Measurements from ENCODE around the gene YRDC.

Gene YRDC, protein sequence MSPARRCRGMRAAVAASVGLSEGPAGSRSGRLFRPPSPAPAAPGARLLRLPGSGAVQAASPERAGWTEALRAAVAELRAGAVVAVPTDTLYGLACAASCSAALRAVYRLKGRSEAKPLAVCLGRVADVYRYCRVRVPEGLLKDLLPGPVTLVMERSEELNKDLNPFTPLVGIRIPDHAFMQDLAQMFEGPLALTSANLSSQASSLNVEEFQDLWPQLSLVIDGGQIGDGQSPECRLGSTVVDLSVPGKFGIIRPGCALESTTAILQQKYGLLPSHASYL

DNA sequence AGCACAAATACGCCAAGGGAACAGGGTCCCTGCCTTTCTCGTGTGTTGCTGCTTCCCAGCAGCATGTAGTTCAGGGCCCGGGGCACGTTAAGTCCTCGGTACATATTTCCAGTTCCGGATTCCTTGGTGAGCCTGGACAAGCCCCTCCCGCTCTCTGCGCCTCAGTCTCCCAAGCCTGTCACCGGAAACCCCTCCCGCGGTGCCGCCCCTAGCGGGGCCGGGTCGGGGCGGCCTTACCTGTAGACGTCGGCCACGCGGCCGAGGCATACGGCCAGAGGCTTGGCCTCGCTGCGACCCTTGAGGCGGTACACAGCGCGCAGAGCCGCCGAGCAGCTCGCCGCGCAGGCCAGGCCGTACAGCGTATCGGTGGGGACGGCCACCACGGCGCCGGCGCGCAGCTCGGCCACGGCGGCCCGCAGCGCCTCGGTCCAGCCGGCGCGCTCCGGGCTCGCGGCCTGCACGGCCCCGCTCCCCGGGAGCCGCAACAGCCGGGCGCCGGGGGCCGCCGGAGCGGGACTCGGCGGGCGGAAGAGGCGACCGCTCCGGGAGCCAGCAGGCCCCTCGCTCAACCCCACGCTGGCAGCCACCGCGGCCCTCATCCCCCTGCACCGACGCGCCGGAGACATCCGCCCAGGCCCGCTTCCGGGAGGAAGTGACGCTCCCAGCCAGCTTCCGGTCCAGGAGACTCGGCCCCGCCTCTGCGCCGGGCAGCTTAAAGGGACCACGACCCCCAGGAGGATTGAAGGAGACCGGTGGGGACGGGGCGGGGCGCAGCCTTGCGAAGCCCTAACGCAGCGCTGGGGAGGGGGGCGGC, at the start of gene YRDC, which contains the start of gene C1orf122:
Gene YRDC, minus strand, starts transcription at position 654 of the 814 bp plus-strand sequence. Its CDS starts 28 bp downstream, at position 626.
Gene C1orf122, plus strand, starts transcription at position 236 of the 814 bp plus-strand sequence. CDS start 615 bp downstream, outside the sequence.
- DNase-seq (ENCODE audit: insufficient read length, low spot score): peak; percentile 100
- FAIRE-seq: peak; percentile 85

DNA sequence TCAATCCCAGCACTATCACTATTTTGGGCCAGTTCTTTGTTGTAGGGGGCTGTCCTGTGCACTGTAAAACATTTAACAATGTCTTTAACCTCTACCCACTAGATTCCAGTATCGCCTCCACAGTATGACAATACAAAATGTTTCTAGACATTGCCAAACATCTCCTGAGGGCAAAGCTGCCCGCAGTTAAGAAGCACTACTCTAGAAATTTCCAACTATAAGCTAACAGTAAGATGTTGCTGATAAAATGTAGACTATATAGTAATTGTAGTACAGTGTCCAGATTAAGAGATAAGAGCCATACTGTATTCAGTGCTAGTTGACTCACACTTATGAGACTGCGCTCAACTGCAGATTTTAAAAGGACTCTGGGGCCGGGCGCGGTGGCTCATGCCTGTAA, 46.4 kb upstream of the YRDC start:
- DNase-seq (ENCODE audit: insufficient read length, low spot score) (no peak), FAIRE-seq (no peak)

DNA sequence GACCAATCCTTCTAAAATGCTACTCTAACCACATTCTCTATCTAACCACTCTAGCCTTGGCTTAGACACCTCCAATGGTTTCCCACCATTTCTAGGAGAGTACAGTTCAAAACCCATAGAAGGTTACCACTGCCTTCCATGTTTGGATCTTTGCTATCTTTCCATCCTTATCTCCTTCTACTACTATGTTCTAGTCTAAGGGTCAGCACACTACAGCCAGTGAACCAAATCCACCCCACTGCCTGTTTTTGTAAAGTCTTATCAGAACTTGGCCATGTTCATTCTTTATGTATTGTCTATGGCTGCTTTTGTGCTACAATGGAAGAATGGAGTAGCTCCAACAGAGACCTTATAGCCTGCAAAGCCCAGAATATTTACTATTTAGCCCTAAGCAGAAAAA, 45.1 kb upstream of the YRDC start:
- DNase-seq (ENCODE audit: insufficient read length, low spot score) (no peak), FAIRE-seq (no peak)

DNA sequence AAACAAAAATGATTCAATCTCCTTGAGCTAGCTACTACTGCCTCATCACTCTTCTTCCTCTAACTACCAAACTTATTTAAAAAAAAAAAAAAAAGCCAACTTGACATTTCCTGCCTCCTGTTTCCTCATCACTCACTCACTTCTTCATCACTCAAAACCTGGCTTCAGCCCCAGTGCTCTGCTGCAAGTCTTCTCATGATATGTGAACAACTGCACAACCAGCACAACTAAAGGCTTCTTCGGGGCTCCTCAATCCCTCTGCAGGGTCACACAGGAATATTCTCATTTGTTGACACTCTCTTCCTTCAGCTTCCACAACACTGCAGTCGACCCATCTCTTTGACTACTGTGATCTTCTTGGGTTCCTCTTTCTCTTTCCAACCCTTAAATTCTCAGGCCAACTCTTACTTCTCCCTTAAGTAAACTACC, 43.8 kb upstream of the YRDC start:
- FAIRE-seq: no peak
- DNase-seq (ENCODE audit: insufficient read length, low spot score): no peak

DNA sequence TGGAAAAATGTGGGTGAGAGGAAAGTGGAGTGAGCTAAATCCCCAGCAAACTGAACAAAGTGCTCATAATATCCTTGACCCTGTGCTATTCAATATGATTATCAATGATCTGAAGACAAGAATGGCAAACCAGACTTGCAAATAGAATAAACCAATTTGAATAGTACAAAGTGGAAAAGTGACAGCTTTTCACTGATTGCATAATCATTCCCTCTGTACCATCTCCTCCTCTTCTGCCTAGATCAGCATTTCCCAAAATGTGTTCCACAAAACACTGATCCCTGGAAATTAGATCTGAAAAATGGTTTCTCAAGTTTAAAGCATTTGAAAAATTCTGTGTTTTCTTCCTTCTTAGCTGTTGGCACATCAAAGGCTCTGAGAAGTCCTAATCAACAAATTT, 43.3 kb upstream of the YRDC start:
- FAIRE-seq (no peak), DNase-seq (ENCODE audit: insufficient read length, low spot score) (no peak)

DNA sequence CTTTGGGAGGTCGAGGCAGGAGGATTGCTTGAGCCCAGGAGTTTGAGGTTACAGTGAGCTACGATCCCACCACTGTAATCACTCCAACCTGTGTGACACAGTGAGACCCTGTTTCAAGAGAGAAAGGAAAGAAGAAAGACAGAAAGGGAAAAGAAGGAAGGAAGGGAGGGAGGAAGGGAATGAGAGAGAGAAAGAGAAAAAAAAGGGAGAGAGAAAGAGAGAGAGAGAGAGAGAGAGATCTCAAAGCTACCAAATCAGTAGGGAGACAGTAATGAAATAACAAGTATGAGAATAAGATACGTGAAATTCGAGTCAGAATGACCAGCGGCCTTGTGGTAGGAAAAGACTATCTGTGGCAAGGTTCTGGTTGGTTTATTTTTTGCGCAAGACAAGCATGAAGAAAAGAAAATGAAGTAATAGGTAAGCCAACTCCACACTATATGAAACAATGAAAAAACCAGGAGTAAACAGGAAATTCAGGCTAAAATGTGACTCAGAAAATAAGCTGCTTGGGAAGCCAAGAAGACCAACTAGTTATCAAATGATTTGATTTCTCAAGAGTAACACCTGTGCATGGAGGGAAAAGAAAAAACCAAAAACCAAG, 42.4 kb upstream of the YRDC start:
- no peak for FAIRE-seq

DNA sequence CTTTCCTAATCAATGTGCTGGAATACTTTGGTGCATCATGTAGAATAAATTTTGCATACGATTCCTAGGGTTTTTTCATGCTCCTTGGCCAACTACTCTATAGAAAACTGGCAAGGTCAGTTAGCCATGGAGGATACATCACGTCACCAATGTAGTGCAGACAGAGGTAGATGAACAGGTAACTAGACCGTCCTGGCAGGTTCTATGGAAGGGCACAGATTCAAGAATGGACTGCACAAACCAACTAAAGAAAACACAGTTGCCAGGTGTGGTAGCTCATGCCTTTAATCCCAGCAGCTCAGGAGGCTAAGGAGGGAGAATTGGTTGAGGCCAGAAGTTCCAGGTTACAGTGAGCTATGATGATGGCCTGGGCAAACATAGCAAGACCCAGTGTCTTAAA, 41.5 kb upstream of the YRDC start:
- no peak for FAIRE-seq

More for the DNA sequence above, 42.4 kb upstream of the YRDC start:
- DNase-seq (ENCODE audit: insufficient read length, low spot score): no peak

DNA sequence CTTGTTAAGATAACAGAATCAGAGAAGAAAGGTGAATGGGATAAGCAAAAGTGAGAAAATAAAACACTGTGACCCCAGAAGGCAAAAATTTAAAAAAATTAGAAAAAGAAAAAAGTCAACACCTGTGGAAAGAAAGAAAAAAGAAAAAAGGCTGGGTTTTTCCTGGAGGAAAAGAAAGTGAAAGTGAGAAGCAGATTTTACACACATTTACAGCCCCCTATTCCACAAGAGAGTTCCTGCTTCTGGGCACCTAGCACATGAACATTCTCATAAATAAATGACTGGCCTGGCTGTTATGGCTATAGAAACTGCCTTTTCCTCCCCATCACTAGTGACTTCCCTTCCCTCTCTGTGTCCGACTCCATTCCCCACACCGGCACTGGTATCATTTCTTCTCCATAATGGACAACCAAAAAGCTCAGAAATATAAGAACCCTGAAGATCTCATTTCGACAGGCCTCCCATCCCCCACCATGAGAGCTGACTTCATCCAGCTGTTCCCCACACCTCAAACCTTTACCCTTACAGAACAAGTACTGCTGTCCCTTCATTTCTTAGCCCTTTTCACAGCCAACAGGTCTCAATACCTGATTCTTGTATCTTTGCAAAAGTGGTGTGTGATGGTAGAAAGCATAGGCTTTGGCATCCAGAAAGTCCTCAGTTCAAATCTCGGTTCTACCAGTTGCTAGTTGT, 38.8 kb upstream of the YRDC start:
- DNase-seq (ENCODE audit: insufficient read length, low spot score) (no peak), FAIRE-seq (peak; percentile 76)

More for the DNA sequence above, 41.5 kb upstream of the YRDC start:
- DNase-seq (ENCODE audit: insufficient read length, low spot score): no peak

DNA sequence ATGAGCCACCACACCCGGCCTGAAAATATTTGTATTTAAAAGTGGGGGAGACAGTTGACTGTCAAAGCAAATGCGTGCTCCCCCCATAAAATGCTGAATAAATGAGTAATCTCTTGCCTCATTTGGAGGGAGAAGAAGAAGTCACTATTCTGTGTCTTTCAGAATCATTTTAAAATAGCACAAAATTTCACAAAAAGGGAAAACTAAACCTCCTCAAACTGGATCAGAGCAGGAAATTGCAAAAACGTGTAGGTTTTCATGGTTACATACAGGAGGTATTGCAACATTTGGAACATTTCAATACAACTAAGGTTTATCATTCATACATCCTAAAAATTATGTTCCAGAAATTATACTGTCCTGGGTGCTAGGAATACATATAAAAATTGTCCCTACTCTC, 37.8 kb upstream of the YRDC start:
- FAIRE-seq: no peak
- no peak for DNase-seq (ENCODE audit: insufficient read length, low spot score)

DNA sequence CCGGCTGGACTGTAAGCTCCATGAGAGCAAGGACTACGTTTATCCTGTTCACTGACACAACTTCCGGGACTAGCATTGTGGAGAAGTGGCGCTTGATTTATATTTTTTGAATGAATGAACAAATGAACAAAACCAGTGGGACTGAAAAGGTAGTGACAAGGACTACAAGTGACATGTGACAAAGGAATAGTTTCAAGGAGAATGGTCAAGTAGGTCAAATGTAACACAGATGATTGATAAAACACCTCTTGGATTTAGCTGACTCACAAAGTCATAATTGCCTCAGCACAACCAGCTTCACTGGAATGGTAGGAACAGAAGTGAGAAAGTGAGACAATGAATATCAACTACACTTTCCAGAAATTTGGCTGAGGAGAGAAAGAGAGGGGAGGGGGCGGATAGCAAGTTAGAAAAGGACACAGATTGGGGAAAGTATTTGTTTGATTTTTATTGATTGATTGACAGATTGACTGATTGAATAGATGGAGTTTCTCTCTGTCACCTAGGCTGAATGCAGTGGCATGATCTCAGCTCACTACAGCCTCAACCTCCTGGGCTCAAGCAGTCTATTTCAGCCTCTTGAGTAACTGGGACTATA, 37.1 kb upstream of the YRDC start:
- FAIRE-seq: no peak
- DNase-seq (ENCODE audit: insufficient read length, low spot score): no peak

DNA sequence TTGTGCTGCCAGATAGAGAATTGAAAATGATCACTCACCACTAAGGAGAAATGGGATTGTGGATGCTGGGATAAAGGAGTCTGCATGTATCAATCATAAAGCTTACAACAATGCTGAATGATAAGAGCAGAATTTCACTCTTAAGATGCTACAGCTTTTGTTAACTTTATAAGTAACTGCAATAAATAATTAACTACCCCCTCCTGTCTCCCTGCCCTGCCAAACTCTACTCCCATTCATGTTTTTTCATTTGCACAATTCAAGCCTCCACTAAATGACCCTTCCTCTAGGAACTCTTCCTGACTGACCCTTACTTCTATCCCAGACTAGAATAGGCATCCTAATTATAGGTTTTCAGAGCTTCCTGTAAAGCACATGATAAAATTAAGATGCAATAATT, 36.5 kb upstream of the YRDC start:
- DNase-seq (ENCODE audit: insufficient read length, low spot score) (no peak), FAIRE-seq (no peak)

DNA sequence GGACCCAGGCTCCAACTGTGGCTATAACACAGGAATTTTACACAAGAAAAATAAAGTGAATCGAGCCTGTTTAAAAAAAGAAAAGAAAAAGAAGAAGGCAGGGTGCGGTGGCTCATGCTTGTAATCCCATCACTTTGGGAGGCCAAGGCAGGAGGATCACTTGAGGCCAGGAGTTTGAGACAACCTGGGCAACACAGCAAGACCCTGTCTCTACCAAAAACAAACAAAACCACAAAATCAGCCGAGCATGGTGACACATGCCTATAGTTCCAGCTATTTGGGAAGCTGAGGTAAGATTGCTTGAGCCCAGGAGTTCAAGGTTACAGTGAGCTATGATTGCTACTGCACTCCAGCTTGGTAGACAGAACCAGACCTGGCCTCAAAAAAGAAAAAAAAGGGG, 33.6 kb upstream of the YRDC start:
- DNase-seq (ENCODE audit: insufficient read length, low spot score): no peak
- no peak for FAIRE-seq

DNA sequence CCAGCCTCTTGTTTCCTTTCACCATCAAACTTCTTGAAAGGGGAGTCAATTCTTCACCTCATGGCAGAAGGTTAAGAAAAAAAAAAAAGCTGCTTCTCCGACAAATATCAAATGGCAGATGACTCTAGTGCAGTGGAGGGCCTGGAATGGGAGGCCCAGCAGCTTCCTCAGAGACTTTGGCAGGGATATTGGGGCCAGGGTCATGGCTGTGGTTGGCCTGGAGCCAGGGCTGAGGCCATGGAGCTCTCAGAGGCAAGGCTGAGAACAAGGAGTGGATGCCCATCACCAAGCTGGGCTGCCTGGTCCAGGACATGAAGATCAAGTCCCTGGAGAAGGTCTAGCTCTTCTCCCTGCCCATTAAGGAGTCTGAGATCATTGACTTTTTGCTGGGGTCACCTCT, 32.7 kb upstream of the YRDC start:
- DNase-seq (ENCODE audit: insufficient read length, low spot score): no peak
- FAIRE-seq: no peak

DNA sequence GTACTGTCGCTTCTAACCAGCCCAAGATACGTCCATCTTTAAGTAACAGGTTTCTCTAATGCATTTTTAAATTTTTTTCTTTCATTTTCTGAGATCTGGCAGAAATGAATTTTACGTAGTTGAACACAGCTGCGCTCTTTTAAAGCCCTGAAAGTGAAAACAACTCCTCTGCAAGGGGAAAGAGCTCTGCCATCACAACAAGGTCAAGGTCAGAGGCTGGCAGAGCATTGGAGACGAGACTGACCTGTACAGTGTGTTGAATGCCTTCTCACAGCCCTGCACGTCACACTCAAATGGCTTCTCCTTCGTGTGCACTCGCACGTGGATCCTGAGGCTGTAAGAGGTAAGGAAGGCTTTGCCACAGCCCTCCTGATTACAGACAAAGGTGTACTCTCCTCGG, 31.7 kb upstream of the YRDC start:
- DNase-seq (ENCODE audit: insufficient read length, low spot score) (no peak), FAIRE-seq (no peak)

DNA sequence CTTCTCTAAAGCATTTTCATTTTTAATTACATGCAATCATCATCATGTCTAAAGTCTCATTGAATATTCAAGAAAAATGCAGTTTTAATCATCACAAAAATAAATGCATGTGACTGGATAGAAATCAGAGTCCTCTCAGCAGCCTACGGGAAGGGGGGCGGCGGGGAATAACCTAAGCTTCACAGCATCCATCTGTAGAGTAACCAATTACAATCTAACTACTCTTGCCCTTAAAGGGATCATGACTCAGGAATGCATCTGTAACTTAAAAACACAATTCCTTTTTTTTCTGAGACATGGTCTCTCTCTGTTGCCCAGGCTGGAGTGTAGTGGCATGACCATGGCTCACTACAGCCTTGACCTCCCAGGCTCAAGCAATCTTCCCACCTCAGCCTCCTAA, 28.8 kb upstream of the YRDC start:
- DNase-seq (ENCODE audit: insufficient read length, low spot score): no peak

DNA sequence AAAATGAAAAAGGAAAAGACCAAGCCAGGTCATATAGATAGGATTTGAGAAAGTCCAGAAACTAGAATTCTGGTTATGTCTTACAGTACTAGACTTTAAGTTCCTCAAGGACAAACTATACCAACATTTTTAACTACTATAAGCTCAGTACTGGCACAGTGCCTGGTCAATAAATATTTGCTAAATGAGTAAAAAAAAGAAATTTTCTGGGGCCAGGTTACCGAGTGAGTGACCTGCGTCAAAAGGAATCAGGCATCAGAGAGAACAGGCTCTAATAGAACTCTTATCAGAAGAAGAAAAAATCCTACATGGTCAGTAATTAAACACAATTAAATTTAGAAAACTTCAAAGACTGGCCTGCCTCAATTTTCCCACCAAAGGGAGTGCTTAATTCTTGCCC, 23.8 kb upstream of the YRDC start:
- FAIRE-seq: no peak
- DNase-seq (ENCODE audit: insufficient read length, low spot score): no peak

More for the DNA sequence above, 28.8 kb upstream of the YRDC start:
- FAIRE-seq: no peak

DNA sequence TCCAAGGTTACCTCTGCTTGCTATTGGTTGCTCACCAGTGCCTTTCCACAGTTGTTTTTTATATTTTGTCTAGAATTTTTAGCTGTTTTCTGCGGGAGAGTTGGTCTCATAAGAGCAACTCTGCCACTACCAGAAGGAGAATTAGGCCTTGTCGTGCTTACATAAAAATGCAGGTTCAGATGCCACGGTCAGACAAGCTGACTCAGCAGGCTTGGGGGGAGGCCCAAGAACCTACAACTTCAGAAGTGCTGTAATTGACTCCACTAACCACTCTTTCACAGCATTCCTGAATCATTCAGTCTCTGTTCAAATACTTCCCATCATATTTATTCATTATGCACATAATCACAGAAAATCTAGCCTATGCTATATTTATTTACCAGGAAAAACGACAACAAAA, 23.1 kb upstream of the YRDC start:
- FAIRE-seq (no peak), DNase-seq (ENCODE audit: insufficient read length, low spot score) (no peak)

DNA sequence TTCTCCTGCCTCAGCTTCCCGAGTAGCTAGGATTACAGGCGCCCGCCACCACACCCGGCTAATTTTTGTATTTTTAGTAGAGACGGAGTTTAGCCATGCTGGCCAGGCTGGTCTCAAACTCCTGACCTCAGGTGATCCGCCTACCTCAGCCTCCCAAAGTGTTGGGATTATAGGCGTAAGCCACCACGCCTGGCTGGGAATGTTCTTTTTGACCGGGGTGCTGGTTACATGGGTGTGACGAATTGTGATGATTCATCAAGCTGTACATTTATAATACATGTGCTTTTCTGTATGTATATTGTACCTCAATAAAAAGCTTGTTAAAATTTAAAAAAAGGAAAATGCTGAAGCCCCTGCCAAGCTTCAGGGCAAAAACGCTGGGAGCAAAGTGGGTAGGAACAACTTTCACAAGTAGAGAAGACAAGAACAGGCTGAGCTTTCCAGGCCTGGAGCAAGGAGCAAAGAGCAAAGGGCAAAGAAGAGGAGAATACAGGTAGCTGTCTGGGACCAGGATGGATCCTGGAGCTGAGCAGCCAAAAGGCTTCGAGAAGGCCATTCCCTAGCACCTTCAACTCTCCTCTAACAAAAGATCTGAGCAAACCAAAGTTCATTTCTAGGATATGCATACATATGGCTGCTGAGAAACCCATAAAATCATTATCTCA, 20.5 kb upstream of the YRDC start:
- DNase-seq (ENCODE audit: insufficient read length, low spot score): no peak
- FAIRE-seq: no peak

DNA sequence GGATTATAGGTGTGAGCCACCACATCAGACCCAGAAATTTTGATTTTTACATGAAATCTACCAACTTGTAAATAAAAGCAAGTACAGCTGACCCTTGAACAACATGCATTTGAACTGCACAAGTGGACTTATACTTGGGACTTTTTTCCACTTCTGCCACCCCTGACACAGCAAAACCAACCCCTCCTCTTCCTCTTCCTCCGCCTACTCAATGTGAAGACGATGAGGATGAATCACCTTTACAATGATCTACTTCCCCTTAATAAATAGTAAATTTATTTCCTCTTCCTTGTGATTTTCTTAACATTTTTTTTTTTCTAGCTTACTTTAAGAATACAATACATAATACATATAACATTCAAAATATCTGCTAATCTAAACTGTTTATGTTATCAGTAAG, 17.5 kb upstream of the YRDC start:
- FAIRE-seq: no peak
- DNase-seq (ENCODE audit: insufficient read length, low spot score): no peak

DNA sequence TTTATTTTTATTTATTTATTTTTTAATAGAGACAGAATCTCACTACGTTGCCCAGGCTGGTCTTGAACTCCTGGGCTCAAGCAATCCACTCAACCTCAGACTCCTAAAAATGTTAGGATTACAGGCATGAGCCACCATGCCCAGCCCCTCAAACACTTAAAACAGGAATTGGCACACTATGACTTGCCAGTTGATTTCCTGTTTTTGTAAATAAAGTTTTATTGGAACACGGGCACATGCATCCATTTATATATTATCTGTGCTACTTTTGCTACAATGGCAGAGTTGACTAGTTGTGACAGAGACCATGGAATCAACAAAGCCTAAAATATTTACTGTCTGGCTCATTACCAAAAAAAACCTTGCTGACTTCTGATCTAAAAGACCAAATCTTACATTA, 16.0 kb upstream of the YRDC start:
- DNase-seq (ENCODE audit: insufficient read length, low spot score): no peak
- FAIRE-seq: no peak

Data from GM19239 (cell line).